IMR-90 (cell line): Measurements from ENCODE around the gene PTGR3. TPM values are rescaled to one million over a fixed set of nuclear protein-coding genes. Genes with fewer than 3 reads are reported as not detected.

ENCODE experiments used
- ATAC-seq: fragments of 200-7000 bp; cut with Tn5 transposase; 2 replicates; pipeline ENCODE4 v1.9.1; 2020; ENCODE audit warnings: low read depth, mild to moderate bottlenecking, moderate library complexity
- BruUV-seq: library from RNA; stranded (reverse); fragments of 400-500 nt; replicated peaks from 2 replicates; lab custom pipeline; 2021; lab: Mats Ljungman, UMichigan
- CTCF ChIA-PET: fragments of 300-600 bp; formaldehyde crosslinking; extraction: SDS; loops from one replicate; lab custom pipeline; 2021; ENCODE audit warnings: antibody characterized with exemption; lab: Yijun Ruan, JAX
- POLR2A ChIA-PET: fragments of 300-600 bp; sonication (Branson Sonifier 250); formaldehyde crosslinking; loops from one replicate; lab custom pipeline; 2022; ENCODE audit warnings: antibody characterized with exemption; ENCODE audit not compliant: unreplicated experiment; lab: Charles Lee
- DNase-seq: peaks from one replicate; pipeline ENCODE4 v3.0.0; 2013
- H2AFZ ChIP-seq: replicated peaks from 2 replicates; pipeline ENCODE3; 2013; ENCODE audit warnings: low read length, mild to moderate bottlenecking; ENCODE audit not compliant: poor library complexity
- H2AK5ac ChIP-seq: 2 replicates; pipeline ENCODE4 v1.6.1; 2013; ENCODE audit warnings: low read depth, low read length, inconsistent platforms
- H2AK9ac ChIP-seq: replicated peaks from 2 replicates; pipeline ENCODE3; 2013; ENCODE audit warnings: mild to moderate bottlenecking, low read depth, low read length, moderate library complexity; ENCODE audit not compliant: poor library complexity
- H2BK120ac ChIP-seq: 2 replicates; pipeline ENCODE4 v1.6.1; 2013; ENCODE audit warnings: low read depth, low read length, inconsistent platforms
- H2BK15ac ChIP-seq: 3 replicates; pipeline ENCODE4 v1.6.1; 2013; ENCODE audit warnings: low read depth, low read length, inconsistent platforms
- H2BK20ac ChIP-seq: 2 replicates; pipeline ENCODE4 v1.6.1; 2013; ENCODE audit warnings: low read depth, mild to moderate bottlenecking, inconsistent platforms, low read length, moderate library complexity
- H2BK5ac ChIP-seq: 2 replicates; pipeline ENCODE4 v1.6.1; 2013; ENCODE audit warnings: mild to moderate bottlenecking, low read depth, low read length, inconsistent platforms; ENCODE audit not compliant: poor library complexity, severe bottlenecking
- H3K14ac ChIP-seq: replicated peaks from 2 replicates; pipeline ENCODE4 v1.6.1; 2013; ENCODE audit warnings: low read depth, low read length, inconsistent platforms
- H3K18ac ChIP-seq: 2 replicates; pipeline ENCODE4 v1.6.1; 2013; ENCODE audit warnings: low read depth, low read length, control low read depth
- H3K23ac ChIP-seq: 2 replicates; pipeline ENCODE4 v1.6.1; 2013; ENCODE audit warnings: low read depth, low read length, inconsistent platforms
- H3K27ac ChIP-seq: 2 replicates; pipeline ENCODE4 v1.5.1; 2013; ENCODE audit warnings: mild to moderate bottlenecking, control low read depth, low read length; ENCODE audit not compliant: insufficient read depth
- H3K27me3 ChIP-seq: 2 replicates; pipeline ENCODE4 v1.6.1; 2013; ENCODE audit warnings: low read length; ENCODE audit not compliant: control insufficient read depth, insufficient read depth
- H3K36me3 ChIP-seq: 2 replicates; pipeline ENCODE4 v1.6.1; 2013; ENCODE audit warnings: low read length, mixed read lengths; ENCODE audit not compliant: control insufficient read depth, insufficient read depth
- H3K4ac ChIP-seq: 2 replicates; pipeline ENCODE4 v1.6.1; 2013; ENCODE audit warnings: low read depth, low read length, inconsistent platforms
- H3K4me1 ChIP-seq: 2 replicates; pipeline ENCODE4 v1.6.1; 2013; ENCODE audit warnings: low read length, mixed read lengths; ENCODE audit not compliant: control insufficient read depth, insufficient read depth
- H3K4me2 ChIP-seq: 2 replicates; pipeline ENCODE4 v1.6.1; 2013; ENCODE audit warnings: low read depth, mild to moderate bottlenecking, control low read depth, low read length, moderate library complexity
- H3K4me3 ChIP-seq: 2 replicates; pipeline ENCODE4 v1.5.1; 2013; ENCODE audit warnings: low read depth, mild to moderate bottlenecking, control low read depth, low read length, moderate library complexity; ENCODE audit not compliant: insufficient read depth
- H3K56ac ChIP-seq: 2 replicates; pipeline ENCODE4 v1.6.1; 2013; ENCODE audit warnings: low read length, inconsistent platforms; ENCODE audit not compliant: insufficient read depth; ENCODE audit errors: extremely low read depth
- H3K79me1 ChIP-seq, 2 experiments: 2 replicates each; pipeline ENCODE4 v1.6.1; 2013; ENCODE audit warnings: low read length in 2 of 2, inconsistent platforms in 1 of 2, low read depth in 1 of 2
- H3K9ac ChIP-seq: 2 replicates; pipeline ENCODE4 v1.6.1; 2013; ENCODE audit warnings: low read depth, low read length, control low read depth
- H3K9me1 ChIP-seq: 2 replicates; pipeline ENCODE4 v1.6.1; 2013; ENCODE audit warnings: low read length, inconsistent platforms; ENCODE audit not compliant: insufficient read depth
- H3K9me3 ChIP-seq: 2 replicates; pipeline ENCODE4 v1.6.1; 2013; ENCODE audit warnings: low read length; ENCODE audit not compliant: control insufficient read depth, insufficient read depth
- H4K20me1 ChIP-seq: 2 replicates; pipeline ENCODE4 v1.6.1; 2013; ENCODE audit warnings: low read length, inconsistent platforms; ENCODE audit not compliant: insufficient read depth
- H4K5ac ChIP-seq: 2 replicates; pipeline ENCODE4 v1.6.1; 2013; ENCODE audit warnings: mild to moderate bottlenecking, low read depth, low read length, control low read depth
- H4K8ac ChIP-seq, 2 experiments: 2 replicates each; pipeline ENCODE4 v1.6.1; 2013; ENCODE audit warnings: low read depth in 2 of 2, low read length in 2 of 2, control low read depth in 1 of 2, inconsistent platforms in 1 of 2
- H4K91ac ChIP-seq: 2 replicates; pipeline ENCODE4 v1.6.1; 2013; ENCODE audit warnings: low read depth, low read length, inconsistent platforms; ENCODE audit not compliant: insufficient read depth
- ELK1 ChIP-seq: fragments of 150-350 bp; IDR thresholded peaks from 2 replicates; pipeline ENCODE4 v1.6.1; 2016; ENCODE audit warnings: low read depth, mild to moderate bottlenecking, low read length, moderate library complexity, borderline replicate concordance
- MAFK ChIP-seq: IDR thresholded peaks from 2 replicates; pipeline ENCODE4 v1.6.1; 2012; ENCODE audit warnings: low read depth, low read length, improper control_type of control experiment
- WGBS, 2 experiments: methylation state at CpG; one replicate each; pipeline versions ENCODE4 v1.1.5 to v1.1.7; 2013; ENCODE audit warnings: missing lambda C conversion rate in 2 of 2; ENCODE audit not compliant: insufficient read length in 1 of 2; ENCODE audit errors: extremely low coverage in 2 of 2; 5-methylcytosine and 5-hydroxymethylcytosine counted together
- dilution Hi-C: fragments of 300-500 bp; cut with HindIII; formaldehyde crosslinking; loops from one replicate; pipeline ENCODE4 v1.14.3; 2018; ENCODE audit warnings: low sequenced_read_pairs; ENCODE audit not compliant: unreplicated experiment
- in situ Hi-C: fragments of 300-500 bp; cut with MboI; formaldehyde crosslinking; loops from 3 replicates; pipeline ENCODE4 v1.14.3; 2019; ENCODE audit warnings: low sequenced_read_pairs, inconsistent platforms, mixed read lengths
- intact Hi-C: fragments of 100-400 bp; cut with micrococcal nuclease; formaldehyde crosslinking; loops from 2 replicates; pipeline ENCODE4 v1.10.0; 2022
- polyA plus RNA-seq, 3 experiments: library from polyadenylated mRNA; depleted of rRNA; stranded (reverse); fragments of >200 nt; gene quantifications; 2 replicates each; pipeline ENCODE4 v1.2.3, GENCODE V29; 2012; ENCODE audit warnings: low replicate concordance in 1 of 3
- total RNA-seq: library from RNA; depleted of rRNA; stranded (reverse); fragments of >200 nt; gene quantifications from 2 replicates; pipeline ENCODE4 v1.2.3, GENCODE V29; 2012

PTGR3 gene
- total and polyA plus RNA-seq, 2 of the 4 experiments (the other 2 are of a cell fraction), result 16.1 to 26.4 TPM

DNA sequence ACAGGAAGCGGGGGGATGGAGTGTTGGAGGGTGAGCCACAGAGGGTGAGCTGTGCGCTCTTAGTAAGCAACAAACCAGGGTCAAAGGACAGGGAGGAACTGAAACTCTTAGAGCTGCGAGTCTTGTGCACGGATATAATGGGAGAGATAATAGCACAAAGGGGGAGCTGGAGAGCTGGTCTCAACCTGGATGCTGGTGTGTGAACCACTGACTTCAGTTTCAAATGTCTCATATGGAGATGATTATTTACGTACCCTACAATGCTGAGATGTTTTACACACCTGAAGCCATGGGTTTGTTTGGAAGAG lies 35.9 kb downstream of the PTGR3 start:
- H2BK5ac ChIP-seq, result no peak overlapping the region
- H3K27me3 ChIP-seq, result peaks cover 10% of the 10 kb centered on the region
- no peak overlapping the region for H2BK20ac ChIP-seq
- no peak overlapping the region for H2BK15ac ChIP-seq
- no peaks in the 10 kb centered on the region for H3K36me3 ChIP-seq
- H3K9me1 ChIP-seq, result no peaks in the 10 kb centered on the region
- no peak overlapping the region for H3K9ac ChIP-seq
- H2AK9ac ChIP-seq, result no peak overlapping the region
- DNase-seq, result peak; percentile 17
- ChIA-PET POLR2A (no interaction called here), CTCF (interaction anchor here (0.5 kb wide), 1 partner anchor 67 kb away, joined by 3 read pairs; no protein-coding TSS in a partner anchor)
- H3K23ac ChIP-seq, result no peak overlapping the region
- no peak overlapping the region for H3K27ac ChIP-seq
- no peak overlapping the region for H3K4me2 ChIP-seq
- no peak overlapping the region for H3K14ac ChIP-seq
- H3K9me3 ChIP-seq, result no peaks in the 10 kb centered on the region
- intact Hi-C loops, result no loop called here
- no peak overlapping the region for H3K18ac ChIP-seq
- H3K4ac ChIP-seq, result no peak overlapping the region
- BruUV-seq, result no TSS peak
- H3K4me1 ChIP-seq, result no peaks in the 10 kb centered on the region
- no peaks in the 10 kb centered on the region for H4K20me1 ChIP-seq
- no peak overlapping the region for H4K5ac ChIP-seq
- H4K91ac ChIP-seq, result no peak overlapping the region
- H2BK120ac ChIP-seq, result no peak overlapping the region
- H2AK5ac ChIP-seq, result no peak overlapping the region
- H3K4me3 ChIP-seq, result no peak overlapping the region
- no peaks in the 10 kb centered on the region for H3K79me1 ChIP-seq
- in situ Hi-C loops, result no loop called here
- ATAC-seq, result peak; percentile 42; the same call in 1 of the 2 replicates
- dilution Hi-C loops, result no loop called here
- 44% methylated on average over 3 of the region's 5 CpGs; no CpG with 5 or more reads in 1 of the 2 experiments for WGBS, 2 experiments
- H2AFZ ChIP-seq, result no peak overlapping the region
- H4K8ac ChIP-seq, result no peak overlapping the region
- TF ChIP-seq MAFK, result no peak
- TF ChIP-seq ELK1, result no peak
- no peak overlapping the region for H3K56ac ChIP-seq
